GM06990 (cell line): Measurements from ENCODE around the gene CDH4.

Experiments used
- DNase-seq: peaks from one replicate; pipeline ENCODE4 v3.0.0-alpha.2; 2011; ENCODE audit not compliant: insufficient read length; ENCODE audit errors: extremely low read depth
- H3K27me3 ChIP-seq: replicated peaks from 2 replicates; pipeline ENCODE4 v1.6.0; 2011; ENCODE audit warnings: low read length; ENCODE audit not compliant: control insufficient read depth, insufficient read depth
- H3K36me3 ChIP-seq: 2 replicates; pipeline ENCODE4 v1.5.1; 2011; ENCODE audit warnings: low read length; ENCODE audit not compliant: control insufficient read depth, insufficient read depth
- H3K4me3 ChIP-seq: replicated peaks from 2 replicates; pipeline ENCODE4 v1.5.1; 2011; ENCODE audit warnings: low read depth, mild to moderate bottlenecking, control low read depth, low read length
- TF ChIP-seq, protein P1 (sequence below): IDR thresholded peaks from 2 replicates; pipeline ENCODE4 v1.5.1; 2011; ENCODE audit warnings: low read length, control low read depth, mild to moderate bottlenecking, inconsistent platforms; ENCODE audit not compliant: insufficient read depth, poor library complexity, severe bottlenecking

The CDH4 gene

DNA sequence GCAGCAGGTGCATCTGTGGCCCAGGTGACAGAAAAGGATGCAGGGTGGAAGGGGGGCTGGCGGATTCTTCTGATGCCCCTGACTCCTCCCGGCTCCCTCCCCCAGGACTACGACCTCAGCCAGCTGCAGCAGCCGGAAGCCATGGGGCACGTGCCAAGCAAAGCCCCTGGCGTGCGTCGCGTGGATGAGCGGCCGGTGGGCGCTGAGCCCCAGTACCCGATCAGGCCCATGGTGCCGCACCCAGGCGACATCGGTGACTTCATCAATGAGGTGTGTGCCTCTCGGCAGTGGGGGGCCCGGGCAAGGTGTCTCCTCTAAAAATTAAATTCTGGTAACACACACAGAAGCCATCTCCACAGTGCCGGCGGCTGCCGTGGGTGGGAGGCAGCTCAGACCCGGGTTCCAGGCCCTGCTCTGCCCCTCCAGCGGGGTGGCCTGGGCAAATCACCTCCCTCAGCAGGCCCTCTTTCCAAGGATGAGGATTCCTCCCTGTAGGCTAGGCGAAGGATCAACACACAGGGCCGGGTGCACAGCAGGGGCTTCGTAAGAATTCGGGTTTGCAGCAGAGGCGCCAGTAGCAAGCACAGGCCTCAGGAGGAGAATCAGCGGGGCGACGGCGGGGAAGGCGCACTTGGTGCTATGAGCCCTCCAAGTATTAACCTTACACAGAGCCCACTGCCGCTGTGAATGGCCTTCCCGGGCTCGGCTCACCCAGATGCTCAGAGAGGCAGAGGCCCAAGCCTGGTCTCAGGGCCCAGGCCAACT is 682.1 kb downstream of the CDH4 start:
- TF ChIP-seq, protein P1, sequence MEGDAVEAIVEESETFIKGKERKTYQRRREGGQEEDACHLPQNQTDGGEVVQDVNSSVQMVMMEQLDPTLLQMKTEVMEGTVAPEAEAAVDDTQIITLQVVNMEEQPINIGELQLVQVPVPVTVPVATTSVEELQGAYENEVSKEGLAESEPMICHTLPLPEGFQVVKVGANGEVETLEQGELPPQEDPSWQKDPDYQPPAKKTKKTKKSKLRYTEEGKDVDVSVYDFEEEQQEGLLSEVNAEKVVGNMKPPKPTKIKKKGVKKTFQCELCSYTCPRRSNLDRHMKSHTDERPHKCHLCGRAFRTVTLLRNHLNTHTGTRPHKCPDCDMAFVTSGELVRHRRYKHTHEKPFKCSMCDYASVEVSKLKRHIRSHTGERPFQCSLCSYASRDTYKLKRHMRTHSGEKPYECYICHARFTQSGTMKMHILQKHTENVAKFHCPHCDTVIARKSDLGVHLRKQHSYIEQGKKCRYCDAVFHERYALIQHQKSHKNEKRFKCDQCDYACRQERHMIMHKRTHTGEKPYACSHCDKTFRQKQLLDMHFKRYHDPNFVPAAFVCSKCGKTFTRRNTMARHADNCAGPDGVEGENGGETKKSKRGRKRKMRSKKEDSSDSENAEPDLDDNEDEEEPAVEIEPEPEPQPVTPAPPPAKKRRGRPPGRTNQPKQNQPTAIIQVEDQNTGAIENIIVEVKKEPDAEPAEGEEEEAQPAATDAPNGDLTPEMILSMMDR, result no peak

DNA sequence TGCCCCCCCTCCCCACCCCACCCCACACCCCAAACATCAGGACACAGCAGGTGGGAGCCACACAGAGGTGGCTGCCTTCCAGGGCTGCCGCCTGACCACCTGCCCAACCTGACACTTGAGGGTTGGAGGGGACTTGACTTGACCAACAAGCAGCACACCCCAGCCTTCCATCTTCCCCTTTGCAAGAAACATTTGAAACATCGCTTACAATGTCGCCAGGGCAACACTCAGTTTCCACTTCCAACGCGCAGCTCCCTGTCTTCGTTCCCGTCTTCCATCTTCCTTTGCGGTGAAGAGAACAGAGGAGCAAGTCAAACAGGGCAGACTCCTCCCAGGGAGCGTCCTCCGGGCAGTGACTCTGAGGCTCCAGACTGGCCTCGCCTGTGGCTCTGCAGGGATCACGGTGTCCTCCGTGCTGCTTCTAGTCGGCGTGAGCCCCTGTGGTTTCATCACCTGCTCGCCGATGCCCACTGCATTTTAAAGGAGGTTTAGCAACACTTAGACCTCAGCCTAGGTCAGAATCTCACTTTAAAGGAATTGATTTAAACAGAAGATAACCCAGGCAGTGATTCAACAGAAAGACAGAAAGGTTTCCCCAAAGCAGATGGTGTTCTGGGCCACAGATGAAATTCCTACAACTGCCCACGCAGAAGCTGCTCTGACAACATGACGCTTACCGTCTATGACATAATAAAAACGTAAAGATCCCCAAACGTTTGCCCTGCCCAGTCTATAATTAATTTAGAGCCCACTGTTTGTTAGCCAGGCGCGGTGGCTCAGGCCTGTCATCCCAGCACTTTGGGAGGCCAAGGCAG is 682.9 kb downstream of the CDH4 start:
- DNase-seq, result no peak
- TF ChIP-seq, protein P1, result no peak
- H3K27me3 ChIP-seq, result no peaks in the 10 kb centered on the region
- H3K4me3 ChIP-seq, result no peak overlapping the region
- no peaks in the 10 kb centered on the region for H3K36me3 ChIP-seq

More for the DNA sequence above, 682.1 kb downstream of the CDH4 start:
- no peak overlapping the region for H3K4me3 ChIP-seq
- DNase-seq, result no peak
- H3K36me3 ChIP-seq, result no peaks in the 10 kb centered on the region
- no peaks in the 10 kb centered on the region for H3K27me3 ChIP-seq

DNA sequence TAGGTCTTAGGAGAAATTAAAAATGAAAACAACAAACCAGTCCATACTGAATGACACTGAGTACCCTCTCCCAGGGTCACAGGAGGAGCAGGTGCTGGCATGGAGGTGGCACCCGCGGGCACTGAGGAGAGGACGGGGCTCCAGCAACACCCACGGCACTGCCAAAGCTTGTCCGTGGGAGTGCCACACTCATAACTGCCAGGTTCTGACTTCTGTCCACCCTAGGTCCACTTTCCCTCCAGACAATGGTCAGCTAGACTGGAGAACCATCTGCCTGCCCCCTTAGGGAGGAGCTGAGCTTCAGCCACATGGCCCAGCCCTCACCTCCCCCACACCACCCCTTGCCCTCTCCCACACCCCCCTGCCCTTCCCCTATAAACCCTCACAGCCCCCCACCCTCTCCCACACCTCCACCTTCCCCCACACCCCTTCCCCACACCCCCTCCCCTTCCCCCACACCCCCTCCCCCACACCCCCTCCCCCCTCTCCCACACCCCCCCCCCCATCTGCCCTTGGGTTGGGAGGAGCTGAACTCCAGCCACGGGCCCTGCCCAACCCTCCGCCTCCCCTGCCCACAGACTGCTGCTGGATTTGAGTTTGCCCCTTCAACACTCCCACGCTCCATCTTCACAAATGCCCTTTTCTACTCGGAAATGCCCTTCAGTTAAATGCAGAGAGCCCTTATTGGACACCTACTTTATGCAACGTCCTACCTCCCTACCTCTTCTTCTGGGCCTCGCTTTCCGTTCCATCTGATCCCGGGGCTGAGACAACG is 684.1 kb downstream of the CDH4 start:
- TF ChIP-seq, protein P1, result no peak
- no peak for DNase-seq
- Histone ChIP-seq H3K4me3 (no peak overlapping the region), H3K27me3 (no peaks in the 10 kb centered on the region), H3K36me3 (no peaks in the 10 kb centered on the region)

DNA sequence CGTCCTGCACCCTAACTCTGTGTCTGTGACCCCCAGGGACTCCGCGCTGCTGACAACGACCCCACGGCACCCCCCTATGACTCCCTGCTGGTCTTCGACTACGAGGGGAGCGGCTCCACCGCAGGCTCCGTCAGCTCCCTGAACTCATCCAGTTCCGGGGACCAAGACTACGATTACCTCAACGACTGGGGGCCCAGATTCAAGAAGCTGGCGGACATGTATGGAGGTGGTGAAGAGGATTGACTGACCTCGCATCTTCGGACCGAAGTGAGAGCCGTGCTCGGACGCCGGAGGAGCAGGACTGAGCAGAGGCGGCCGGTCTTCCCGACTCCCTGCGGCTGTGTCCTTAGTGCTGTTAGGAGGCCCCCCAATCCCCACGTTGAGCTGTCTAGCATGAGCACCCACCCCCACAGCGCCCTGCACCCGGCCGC is 684.7 kb downstream of the CDH4 start:
- Histone ChIP-seq H3K36me3 (no peaks in the 10 kb centered on the region), H3K27me3 (no peaks in the 10 kb centered on the region)

DNA sequence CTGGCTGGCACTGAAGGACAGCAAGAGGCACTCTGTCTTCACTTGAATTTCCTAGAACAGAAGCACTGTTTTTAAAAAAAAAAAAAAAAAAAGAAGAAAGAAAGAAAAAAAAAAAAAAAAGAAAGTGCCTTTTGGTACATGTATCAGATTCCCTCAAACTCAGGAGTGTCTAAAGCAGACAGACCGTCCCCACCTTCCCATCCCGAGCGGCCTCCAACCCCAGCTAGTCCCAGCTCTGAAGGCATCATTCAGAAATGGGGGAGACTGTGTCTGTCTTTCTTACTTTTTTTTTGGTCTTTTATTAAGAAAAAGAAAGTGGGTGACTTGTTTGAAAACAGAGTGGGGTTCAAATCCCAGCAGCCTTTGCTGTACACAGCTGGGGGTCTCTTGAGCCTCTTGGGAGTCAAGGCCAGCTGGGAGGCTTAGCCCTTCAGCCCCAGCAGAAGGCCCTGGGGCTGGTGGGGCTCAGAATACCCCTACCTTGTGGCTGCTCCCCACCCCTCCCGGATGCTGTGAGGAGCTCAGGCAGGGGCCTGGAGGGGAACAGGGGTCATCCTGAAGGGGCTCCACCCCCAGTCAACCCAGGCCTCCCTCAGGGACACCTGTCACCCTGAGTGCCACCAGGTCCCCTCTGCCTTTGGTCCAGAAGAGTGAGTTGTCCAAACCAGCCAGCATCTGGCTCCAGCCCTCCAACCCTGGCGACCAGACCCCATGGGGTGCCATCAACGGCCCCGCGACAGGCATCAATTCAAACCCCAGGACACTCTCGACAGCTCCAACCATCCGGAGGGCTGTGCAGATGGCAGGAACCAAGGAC is 685.3 kb downstream of the CDH4 start:
- DNase-seq, result no peak
- no peak overlapping the region for H3K4me3 ChIP-seq
- no peaks in the 10 kb centered on the region for H3K36me3 ChIP-seq
- no peaks in the 10 kb centered on the region for H3K27me3 ChIP-seq
- TF ChIP-seq, protein P1, result no peak

More for the DNA sequence above, 684.7 kb downstream of the CDH4 start:
- H3K4me3 ChIP-seq, result no peak overlapping the region
- DNase-seq, result no peak
- TF ChIP-seq, protein P1, result no peak
